Measurements from ENCODE around the gene PODN.

Gene PODN

GRCh38 chr1:53122201-53122885 lies 60.3 kb downstream of the PODN start:
- DNase-seq (ENCODE audit: low spot score): no peak
- in situ Hi-C loops (cut with MboI; ENCODE audit: low sequenced_read_pairs, unreplicated experiment): no loop called here
- TF ChIP-seq, protein P1, sequence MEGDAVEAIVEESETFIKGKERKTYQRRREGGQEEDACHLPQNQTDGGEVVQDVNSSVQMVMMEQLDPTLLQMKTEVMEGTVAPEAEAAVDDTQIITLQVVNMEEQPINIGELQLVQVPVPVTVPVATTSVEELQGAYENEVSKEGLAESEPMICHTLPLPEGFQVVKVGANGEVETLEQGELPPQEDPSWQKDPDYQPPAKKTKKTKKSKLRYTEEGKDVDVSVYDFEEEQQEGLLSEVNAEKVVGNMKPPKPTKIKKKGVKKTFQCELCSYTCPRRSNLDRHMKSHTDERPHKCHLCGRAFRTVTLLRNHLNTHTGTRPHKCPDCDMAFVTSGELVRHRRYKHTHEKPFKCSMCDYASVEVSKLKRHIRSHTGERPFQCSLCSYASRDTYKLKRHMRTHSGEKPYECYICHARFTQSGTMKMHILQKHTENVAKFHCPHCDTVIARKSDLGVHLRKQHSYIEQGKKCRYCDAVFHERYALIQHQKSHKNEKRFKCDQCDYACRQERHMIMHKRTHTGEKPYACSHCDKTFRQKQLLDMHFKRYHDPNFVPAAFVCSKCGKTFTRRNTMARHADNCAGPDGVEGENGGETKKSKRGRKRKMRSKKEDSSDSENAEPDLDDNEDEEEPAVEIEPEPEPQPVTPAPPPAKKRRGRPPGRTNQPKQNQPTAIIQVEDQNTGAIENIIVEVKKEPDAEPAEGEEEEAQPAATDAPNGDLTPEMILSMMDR (IDR thresholded peaks at IDR 0.05; ENCODE audit: borderline replicate concordance, control extremely low read depth, extremely low read depth, insufficient read depth, missing control alignments): no peak

GRCh38 chr1:53122961-53123413 lies 61.0 kb downstream of the PODN start:
- in situ Hi-C loops (cut with MboI; ENCODE audit: low sequenced_read_pairs, unreplicated experiment): no loop called here
- no peak for DNase-seq (ENCODE audit: low spot score)
- TF ChIP-seq, protein P1 (IDR thresholded peaks at IDR 0.05; ENCODE audit: borderline replicate concordance, control extremely low read depth, extremely low read depth, insufficient read depth, missing control alignments): no peak

DNA sequence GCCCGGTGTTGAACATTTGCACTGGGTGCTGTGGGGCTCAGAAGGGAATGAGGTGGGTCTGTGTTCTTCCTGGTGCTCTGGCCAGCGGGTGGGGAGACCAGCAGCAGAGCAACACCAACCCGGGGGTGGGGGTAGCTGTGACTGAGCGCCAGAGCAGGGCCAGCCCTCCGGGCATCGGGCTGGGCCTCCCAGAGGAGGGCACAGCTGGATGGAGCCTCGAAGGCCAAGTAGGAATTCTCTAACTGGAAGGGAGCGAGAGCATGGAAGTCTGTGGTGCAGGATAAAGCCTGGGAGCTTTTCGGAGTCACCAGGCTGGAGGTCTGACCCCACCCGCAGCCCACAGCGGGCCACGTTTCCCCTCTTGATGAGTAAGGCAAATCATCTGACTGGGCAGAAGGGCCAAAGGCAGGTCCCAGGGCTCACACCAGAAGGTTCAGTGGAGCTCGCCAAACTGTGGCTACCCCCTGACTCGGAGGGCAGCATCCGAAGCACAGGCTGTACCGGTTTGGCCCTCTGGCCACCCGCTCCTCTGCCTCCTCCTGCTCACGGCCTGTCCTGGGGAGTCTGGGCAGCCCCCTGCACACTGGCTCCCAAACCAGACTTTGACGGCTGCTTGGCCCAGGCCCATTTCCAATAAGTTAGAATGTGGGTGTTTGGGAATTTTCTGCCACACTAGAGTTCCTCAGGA lies 61.6 kb downstream of the PODN start:
- in situ Hi-C loops (cut with MboI; ENCODE audit: low sequenced_read_pairs, unreplicated experiment): no loop called here
- no peak for DNase-seq (ENCODE audit: low spot score)
- TF ChIP-seq, protein P1 (IDR thresholded peaks at IDR 0.05; ENCODE audit: borderline replicate concordance, control extremely low read depth, extremely low read depth, insufficient read depth, missing control alignments): no peak

GRCh38 chr1:53125122-53125521 lies 63.1 kb downstream of the PODN start:
- no peak for DNase-seq (ENCODE audit: low spot score)
- in situ Hi-C loops (cut with MboI; ENCODE audit: low sequenced_read_pairs, unreplicated experiment): no loop called here
- TF ChIP-seq, protein P1 (IDR thresholded peaks at IDR 0.05; ENCODE audit: borderline replicate concordance, control extremely low read depth, extremely low read depth, insufficient read depth, missing control alignments): no peak

DNA sequence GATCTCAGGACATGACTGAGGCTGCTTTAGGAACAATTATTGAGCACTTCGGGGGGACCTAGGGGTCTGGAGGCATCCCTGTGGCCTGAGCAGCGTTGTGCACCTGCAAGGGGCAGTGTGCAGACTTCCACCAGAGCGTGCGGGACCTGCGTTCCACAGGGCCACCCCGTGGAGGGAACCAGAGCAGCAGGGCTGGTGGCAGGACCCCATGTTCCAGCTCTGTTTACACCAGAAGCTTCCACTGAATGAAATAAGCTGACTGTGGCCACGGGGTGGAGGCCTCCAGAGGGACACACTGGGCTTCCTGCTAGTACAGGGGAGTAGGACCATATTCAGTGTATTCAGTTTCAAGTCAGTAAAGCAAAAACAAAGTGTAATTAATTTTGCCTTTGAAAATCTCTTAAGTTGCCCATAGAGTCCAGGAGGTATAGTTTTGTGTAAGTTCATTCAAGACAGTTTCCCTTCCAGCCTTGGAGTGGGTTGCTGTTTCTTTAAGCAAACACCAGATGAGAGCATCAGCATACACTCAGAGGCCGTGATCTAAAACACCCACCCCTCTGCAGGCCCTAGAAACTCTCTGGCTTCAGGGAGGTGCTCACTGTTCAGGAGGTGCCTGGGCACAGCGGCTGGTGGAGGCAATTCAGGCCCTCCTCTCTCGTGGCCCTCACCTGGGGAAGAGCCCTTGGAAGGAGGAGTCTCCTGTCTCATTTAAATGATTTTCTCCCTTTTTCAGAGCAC lies 63.8 kb downstream of the PODN start:
- in situ Hi-C loops (cut with MboI; ENCODE audit: low sequenced_read_pairs, unreplicated experiment): no loop called here
- TF ChIP-seq, protein P1 (IDR thresholded peaks at IDR 0.05; ENCODE audit: borderline replicate concordance, control extremely low read depth, extremely low read depth, insufficient read depth, missing control alignments): no peak
- no peak for DNase-seq (ENCODE audit: low spot score)

DNA sequence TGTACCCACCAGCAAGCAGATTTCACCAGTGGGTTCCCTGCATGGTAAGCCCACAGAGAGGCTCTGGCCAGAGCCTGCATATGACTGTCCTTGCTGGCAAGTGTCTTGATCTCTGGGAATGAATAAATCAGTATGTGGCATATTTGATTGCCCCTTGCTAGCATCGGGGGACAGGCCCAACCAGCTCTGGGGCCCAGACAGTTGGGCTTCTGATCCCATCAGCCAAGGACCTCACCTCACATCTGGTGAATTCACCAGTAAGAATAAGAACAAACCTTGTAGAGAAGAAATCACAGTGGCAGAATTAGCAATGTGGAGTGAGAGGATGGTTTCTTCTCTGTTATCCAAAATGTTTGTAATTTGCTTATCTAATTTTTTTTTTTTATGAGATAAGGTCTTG lies 64.5 kb downstream of the PODN start:
- in situ Hi-C loops (cut with MboI; ENCODE audit: low sequenced_read_pairs, unreplicated experiment): no loop called here
- TF ChIP-seq, protein P1 (IDR thresholded peaks at IDR 0.05; ENCODE audit: borderline replicate concordance, control extremely low read depth, extremely low read depth, insufficient read depth, missing control alignments): no peak

More for the DNA sequence above, 64.5 kb downstream of the PODN start:
- no peak for DNase-seq (ENCODE audit: low spot score)
